K562 (cell line): Measurements from ENCODE around the gene EFEMP2. TPM values are rescaled to one million over a fixed set of nuclear protein-coding genes. Genes with fewer than 3 reads are reported as not detected.
A peak's percentile ranks its signal among the peaks of the same experiment; 100 is the strongest.

Experiments
- ATAC-seq: fragments of 200-7000 bp; cut with Tn5 transposase; 3 replicates; pipeline ENCODE4 v1.9.1; 2020; ENCODE audit warnings: moderate library complexity
- BruUV-seq: library from RNA; stranded (reverse); fragments of 400-500 nt; replicated peaks from 2 replicates; lab custom pipeline; 2021; lab: Mats Ljungman, UMichigan
- CTCF ChIA-PET: fragments of 300-600 bp; formaldehyde crosslinking; extraction: SDS; loops from one replicate; lab custom pipeline; 2021; ENCODE audit warnings: low intra/inter-chr PET ratio; lab: Yijun Ruan, JAX
- POLR2A ChIA-PET: fragments of 300-600, 350-650 bp; sonication (Branson Sonifier 250); formaldehyde crosslinking; extraction: SDS; loops from one replicate; lab custom pipeline; 2021; ENCODE audit warnings: antibody characterized with exemption, inconsistent platforms; lab: Yijun Ruan, JAX
- DNase-seq, 4 experiments: peaks; one replicate each; pipeline versions ENCODE4 v3.0.0 to v3.0.0-alpha.2; 2011 to 2018; ENCODE audit warnings: low spot score in 3 of 4, mixed read lengths in 3 of 4; ENCODE audit errors: extremely low read depth in 1 of 4
- FAIRE-seq: peaks from 2 replicates; lab custom pipeline; 2011; peaks lifted over from hg19 to GRCh38; lab: Jason Lieb, UNC
- H2AFZ ChIP-seq: 2 replicates; pipeline ENCODE4 v1.6.0; 2011; ENCODE audit warnings: low read depth, low read length, control low read depth, inconsistent platforms
- H3K27ac ChIP-seq: fragments of 200-600 bp; 3 replicates; pipeline ENCODE4 v1.8.0; 2011; ENCODE audit warnings: low read depth, mild to moderate bottlenecking, control low read depth, inconsistent platforms, low read length, moderate library complexity, mixed read lengths; ENCODE audit errors: extremely low read depth
- H3K27me3 ChIP-seq, 2 experiments: fragments of 300-600 bp in 1 of 2; 2 replicates in 1 of 2; 3 replicates in 1 of 2; pipeline versions ENCODE4 v1.6.0 to v1.8.0; 2011; ENCODE audit warnings: inconsistent platforms in 2 of 2, low read length in 2 of 2, mild to moderate bottlenecking in 1 of 2, mixed read lengths in 1 of 2, moderate library complexity in 1 of 2; ENCODE audit not compliant: control insufficient read depth in 2 of 2, insufficient read depth in 2 of 2
- H3K36me3 ChIP-seq: fragments of 300-600 bp; 3 replicates; pipeline ENCODE4 v1.8.0; 2011; ENCODE audit warnings: mild to moderate bottlenecking, low read length, inconsistent platforms; ENCODE audit not compliant: control insufficient read depth, insufficient read depth
- H3K4me1 ChIP-seq, 2 experiments: fragments of 200-600 bp in 1 of 2; replicated peaks in 1 of 2; 2 replicates in 1 of 2; 3 replicates in 1 of 2; pipeline versions ENCODE4 v1.5.1 to v1.8.0; 2011; ENCODE audit warnings: inconsistent platforms in 2 of 2, low read length in 2 of 2, mild to moderate bottlenecking in 1 of 2, mixed read lengths in 1 of 2, moderate library complexity in 1 of 2; ENCODE audit not compliant: control insufficient read depth in 2 of 2, insufficient read depth in 2 of 2
- H3K4me2 ChIP-seq: 2 replicates; pipeline ENCODE4 v1.6.1; 2011; ENCODE audit warnings: low read length, control low read depth, inconsistent platforms, mixed read lengths; ENCODE audit not compliant: insufficient read depth
- H3K4me3 ChIP-seq: fragments of 200-600 bp; sonication (generic), shearing (Covaris generic); 2 replicates; pipeline ENCODE4 v1.5.1; 2016; ENCODE audit warnings: control low read depth, inconsistent platforms
- H3K79me2 ChIP-seq: fragments of 200-600 bp; 3 replicates; pipeline ENCODE4 v1.8.0; 2011; ENCODE audit warnings: low read length, inconsistent platforms; ENCODE audit not compliant: control insufficient read depth, insufficient read depth
- H3K9ac ChIP-seq, 2 experiments: 2 replicates each; pipeline versions ENCODE4 v1.6.0 to v1.6.1; 2011; ENCODE audit warnings: low read depth in 2 of 2, low read length in 2 of 2, control low read depth in 1 of 2, inconsistent platforms in 1 of 2, mild to moderate bottlenecking in 1 of 2, mixed read lengths in 1 of 2; ENCODE audit not compliant: insufficient read depth in 1 of 2
- H3K9me1 ChIP-seq: one replicate; pipeline ENCODE4 v1.6.0; 2011; ENCODE audit warnings: inconsistent platforms, mild to moderate bottlenecking, low read length, moderate library complexity; ENCODE audit not compliant: control insufficient read depth, insufficient read depth
- H3K9me3 ChIP-seq: replicated peaks from 2 replicates; pipeline ENCODE4 v1.5.1; 2011; ENCODE audit warnings: low read depth, low read length, inconsistent platforms; ENCODE audit not compliant: control insufficient read depth, insufficient read depth
- H4K20me1 ChIP-seq: replicated peaks from 2 replicates; pipeline ENCODE4 v1.6.1; 2011; ENCODE audit warnings: low read length, inconsistent platforms, mixed read lengths; ENCODE audit not compliant: control insufficient read depth, insufficient read depth
- C11orf30 ChIP-seq: fragments of 450-650 bp; IDR thresholded peaks from 2 replicates; pipeline ENCODE4 v1.6.1; 2016; ENCODE audit warnings: low read depth, mild to moderate bottlenecking
- DEAF1 ChIP-seq: fragments of 450-650 bp; formaldehyde crosslinking; IDR thresholded peaks from 2 replicates; pipeline ENCODE4 v1.4.0; 2020; ENCODE audit warnings: mild to moderate bottlenecking, moderate library complexity
- MCM3 ChIP-seq: fragments of 450-650 bp; IDR thresholded peaks from 2 replicates; pipeline ENCODE4 v1.6.1; 2016
- RB1 ChIP-seq: fragments of 450-650 bp; IDR thresholded peaks from 2 replicates; pipeline ENCODE4 v1.6.1; 2017; ENCODE audit warnings: low read depth, mild to moderate bottlenecking
- RBFOX2 ChIP-seq: fragments of 200-400 bp; formaldehyde crosslinking; IDR thresholded peaks from 2 replicates; pipeline ENCODE4 v1.6.1; 2017; ENCODE audit warnings: low read depth, mild to moderate bottlenecking, low read length, moderate library complexity
- ZNF263 ChIP-seq: sonication (generic); formaldehyde crosslinking; IDR thresholded peaks from 2 replicates; pipeline ENCODE4 v1.8.0; 2022; ENCODE audit warnings: mild to moderate bottlenecking, missing genetic modification reagents, borderline replicate concordance
- WGBS: fragments of 100-300 bp; shearing (Covaris generic); methylation state at CpG from one replicate; pipeline ENCODE4 v1.1.6; 2016; ENCODE audit warnings: low coverage, mixed read lengths; ENCODE audit not compliant: insufficient coverage; ENCODE audit errors: missing lambda C conversion rate; 5-methylcytosine and 5-hydroxymethylcytosine counted together
- in situ Hi-C: fragments of 300-500 bp; cut with MboI; formaldehyde crosslinking; loops from 4 replicates; pipeline ENCODE4 v1.15.0; 2018; ENCODE audit warnings: inconsistent platforms, mixed read lengths
- intact Hi-C: fragments of 100-400 bp; cut with micrococcal nuclease; formaldehyde crosslinking; loops from 2 replicates; pipeline ENCODE4 v1.14.2; 2022
- polyA plus RNA-seq, 8 experiments: library from polyadenylated mRNA; depleted of rRNA in 4 of 8; stranded (reverse) in 5 of 8; unstranded in 3 of 8; fragments of >200 nt; fragmentation: Nextera tagmentation in 2 of 8; fragmentation: Illumina TruSeq in 1 of 8; extraction: Ambion mirVana in 2 of 8; extraction: Trizol in 1 of 8; gene quantifications; 2 replicates each; pipeline versions ENCODE4 v1.2.1 to v1.2.3, GENCODE V29; 2011 to 2014; ENCODE audit warnings: inconsistent platforms in 1 of 8, missing spikeins in 1 of 8
- total RNA-seq, 7 experiments: library from RNA; depleted of rRNA in 6 of 7; stranded (reverse); fragments of >200 nt in 6 of 7; fragmentation: Illumina TruSeq in 2 of 7; extraction: Trizol in 2 of 7; gene quantifications; 2 replicates each; pipeline versions ENCODE4 v1.2.1 to v1.2.3, GENCODE V29; 2011 to 2021; ENCODE audit warnings: low replicate concordance in 1 of 7

The EFEMP2 gene
- total and polyA plus RNA-seq, 9 of the 15 experiments (the other 6 are each of a cell fraction or from before 2014, with no cell fraction given), result 0.07 to 2.9 (median 0.69) TPM; not detected in 1

- TF ChIP-seq ZNF263 (CRISPR knock-in tag) (peak; percentile 65; the same call in 1 of the 2 replicates), RBFOX2 (peak; percentile 13; the same call in 1 of the 2 replicates)
Observed at GRCh38 chr11:65915101-65915820, 42.7 kb upstream of the EFEMP2 start (continued).

- no peak for TF ChIP-seq DEAF1 (CRISPR knock-in tag)
- TF ChIP-seq RB1, result no peak
- TF ChIP-seq C11orf30, result peak; percentile 18; the same call in 1 of the 2 replicates
- no peak for TF ChIP-seq MCM3
- H3K36me3 ChIP-seq, result peaks cover 11% of the 10 kb centered on the region; the same call in 1 of the 3 replicates
- FAIRE-seq (no peak), DNase-seq (no peak), ATAC-seq (no peak)
- H4K20me1 ChIP-seq, result no peaks in the 10 kb centered on the region
- ChIA-PET CTCF (no interaction called here), POLR2A (interaction anchor here (0.6 to 6.0 kb wide), 4 partner anchors 10 to 53 kb away, joined by 3 to 73 read pairs (median 8); partner anchors contain the start of gene FOSL1)
- peak overlapping the region; percentile 18 to 60; a peak in 2 of 4 replicates for H3K9ac ChIP-seq
- H3K27me3 ChIP-seq, result no peaks in the 10 kb centered on the region
- WGBS, result 65% methylated on average over 4 of the region's 4 CpGs
- intact Hi-C loops (loop anchor here (2.0 kb wide), 1 partner anchor 24 kb away; the partner anchor contains the start of gene FIBP), in situ Hi-C loops (no loop called here)
- no peaks in the 10 kb centered on the region for H3K9me1 ChIP-seq
- H3K27ac ChIP-seq, result peak overlapping the region; percentile 39; the same call in 2 of the 3 replicates
- no peak overlapping the region for H3K4me2 ChIP-seq
- peaks cover 40 to 51% of the 10 kb centered on the region in 2 experiments for H3K4me1 ChIP-seq
- BruUV-seq, result no TSS peak
- peaks cover 11% of the 10 kb centered on the region for H3K79me2 ChIP-seq
- H3K4me3 ChIP-seq, result no peak overlapping the region
- no peak overlapping the region for H2AFZ ChIP-seq
- H3K9me3 ChIP-seq, result no peaks in the 10 kb centered on the region
Observed at GRCh38 chr11:65912845-65913244, 40.2 kb upstream of the EFEMP2 start.
